Fibroblast of lung (primary cell): ENCODE data around the gene ATP5F1A. TPM values are rescaled to one million over a fixed set of nuclear protein-coding genes. Genes with fewer than 3 reads are reported as not detected.

ENCODE experiments used
- DNase-seq, 2 donors: peaks; one replicate each; pipeline versions ENCODE4 v3.0.0 to v3.0.0-alpha.2; 2010; ENCODE audit warnings: low read depth in 2 of 2
- H2AFZ ChIP-seq: 2 replicates; pipeline ENCODE4 v1.5.1; 2012; ENCODE audit warnings: low read length, control low read depth, inconsistent platforms
- H3K27ac ChIP-seq: 2 replicates; pipeline ENCODE4 v1.5.1; 2011; ENCODE audit warnings: low read length, control low read depth; ENCODE audit not compliant: insufficient read depth
- H3K27me3 ChIP-seq: 2 replicates; pipeline ENCODE4 v1.5.1; 2011; ENCODE audit warnings: mild to moderate bottlenecking, low read length; ENCODE audit not compliant: control insufficient read depth, insufficient read depth
- H3K36me3 ChIP-seq: 2 replicates; pipeline ENCODE4 v1.5.1; 2011; ENCODE audit warnings: low read length; ENCODE audit not compliant: control insufficient read depth, insufficient read depth
- H3K4me1 ChIP-seq: 2 replicates; pipeline ENCODE4 v1.5.1; 2011; ENCODE audit warnings: low read length; ENCODE audit not compliant: control insufficient read depth, insufficient read depth; ENCODE audit errors: extremely low read depth
- H3K4me2 ChIP-seq: 2 replicates; pipeline ENCODE4 v1.5.1; 2011; ENCODE audit warnings: low read length, control low read depth; ENCODE audit not compliant: insufficient read depth; ENCODE audit errors: extremely low read depth
- H3K4me3 ChIP-seq, 4 experiments: fragments of 200-600 bp in 1 of 4; sonication (generic) in 1 of 4; replicated peaks in 1 of 4; 2 replicates each; pipeline ENCODE4 v1.5.1; 2011 to 2016; ENCODE audit warnings: low read length in 4 of 4, low read depth in 3 of 4, mild to moderate bottlenecking in 3 of 4, control low read depth in 2 of 4, inconsistent platforms in 1 of 4, mixed read lengths in 1 of 4; ENCODE audit not compliant: insufficient read depth in 1 of 4; ENCODE audit errors: control extremely low read depth in 1 of 4
- H3K79me2 ChIP-seq: 2 replicates; pipeline ENCODE4 v1.5.1; 2012; ENCODE audit warnings: mild to moderate bottlenecking, low read length, inconsistent platforms; ENCODE audit not compliant: control insufficient read depth, insufficient read depth
- H3K9ac ChIP-seq: 2 replicates; pipeline ENCODE4 v1.5.1; 2011; ENCODE audit warnings: mild to moderate bottlenecking, low read length, control low read depth; ENCODE audit not compliant: insufficient read depth
- H3K9me3 ChIP-seq: 2 replicates; pipeline ENCODE4 v1.5.1; 2012; ENCODE audit warnings: low read depth, low read length; ENCODE audit not compliant: control insufficient read depth, insufficient read depth
- H4K20me1 ChIP-seq: 2 replicates; pipeline ENCODE4 v1.5.1; 2011; ENCODE audit warnings: low read length; ENCODE audit not compliant: control insufficient read depth, insufficient read depth; ENCODE audit errors: extremely low read depth
- CTCF ChIP-seq, 2 donors: IDR thresholded peaks in 1 of 2; conservative IDR thresholded peaks in 1 of 2; 1 replicate in 1 of 2; 2 replicates in 1 of 2; pipeline ENCODE4 v1.5.1; 2011 to 2012; ENCODE audit warnings: low read length in 2 of 2, control low read depth in 1 of 2, inconsistent platforms in 1 of 2, low read depth in 1 of 2, mild to moderate bottlenecking in 1 of 2
- EZH2 ChIP-seq: IDR thresholded peaks from 2 replicates; pipeline ENCODE4 v1.5.1; 2012; ENCODE audit warnings: low read length, control low read depth, mild to moderate bottlenecking; ENCODE audit errors: missing control alignments
- polyA plus RNA-seq, 2 donors: library from polyadenylated mRNA; depleted of rRNA in 1 of 2; stranded (reverse) in 1 of 2; unstranded in 1 of 2; fragments of >200 nt; gene quantifications; 2 replicates each; pipeline ENCODE4 v1.2.1, GENCODE V29; 2011 to 2012; ENCODE audit warnings: missing spikeins in 1 of 2
- total RNA-seq: library from RNA; depleted of rRNA; stranded (reverse); fragments of >200 nt; gene quantifications from 2 replicates; pipeline ENCODE4 v1.2.1, GENCODE V29; 2014

Gene ATP5F1A
- total and polyA plus RNA-seq, 2 donors (not counting 1 experiment from before 2014, with no cell fraction given), result 591 to 791 TPM

GRCh38 chr18:46073474-46074331 lies 24.4 kb downstream of the ATP5F1A start:
- H3K27ac ChIP-seq, result no peak overlapping the region
- H3K4me3 ChIP-seq, result no peak overlapping the region
- TF ChIP-seq CTCF (conservative IDR thresholded peaks at IDR 0.05 in 1 of 2, IDR thresholded peaks at IDR 0.05 in 1 of 2; ENCODE audit: low read depth in 1 of 2, low read length in 2 of 2), result peak; percentile 60 to 65
- TF ChIP-seq EZH2, result no peak
- no peaks in the 10 kb centered on the region for H4K20me1 ChIP-seq
- H3K4me1 ChIP-seq, result peaks cover 9% of the 10 kb centered on the region
- no peak overlapping the region for H2AFZ ChIP-seq
- H3K36me3 ChIP-seq, result no peaks in the 10 kb centered on the region
- no peaks in the 10 kb centered on the region for H3K9me3 ChIP-seq
- H3K9ac ChIP-seq, result no peak overlapping the region
- H3K4me2 ChIP-seq, result no peak overlapping the region
- peaks cover 3% of the 10 kb centered on the region for H3K79me2 ChIP-seq
- DNase-seq, result peak; percentile 48 to 74
- no peaks in the 10 kb centered on the region for H3K27me3 ChIP-seq

GRCh38 chr18:46072959-46073358 lies 25.1 kb downstream of the ATP5F1A start:
- Histone ChIP-seq H4K20me1 (no peaks in the 10 kb centered on the region), H3K36me3 (no peaks in the 10 kb centered on the region), H3K9me3 (no peaks in the 10 kb centered on the region), H3K4me1 (peaks cover 9% of the 10 kb centered on the region), H3K4me3 (no peak overlapping the region), H3K79me2 (peaks cover 3% of the 10 kb centered on the region), H3K27me3 (no peaks in the 10 kb centered on the region), H3K9ac (no peak overlapping the region), H3K4me2 (no peak overlapping the region), H2AFZ (no peak overlapping the region), H3K27ac (no peak overlapping the region)
- DNase-seq, result no peak
- TF ChIP-seq EZH2 (no peak), CTCF (conservative IDR thresholded peaks at IDR 0.05 in 1 of 2, IDR thresholded peaks at IDR 0.05 in 1 of 2; ENCODE audit: low read depth in 1 of 2, low read length in 2 of 2) (no peak)

GRCh38 chr18:46072376-46072867 lies 25.7 kb downstream of the ATP5F1A start:
- no peak overlapping the region for H3K27ac ChIP-seq
- H3K4me2 ChIP-seq, result peak overlapping the region; percentile 87
- H3K9me3 ChIP-seq, result no peaks in the 10 kb centered on the region
- H3K27me3 ChIP-seq, result no peaks in the 10 kb centered on the region
- peaks cover 9% of the 10 kb centered on the region for H3K4me1 ChIP-seq
- DNase-seq, result no peak
- no peaks in the 10 kb centered on the region for H4K20me1 ChIP-seq
- H3K79me2 ChIP-seq, result peaks cover 3% of the 10 kb centered on the region
- H2AFZ ChIP-seq, result peak overlapping the region; percentile 16
- H3K9ac ChIP-seq, result peak overlapping the region; percentile 68
- H3K4me3 ChIP-seq, result peak overlapping the region; percentile 46 to 88 (median 76)
- TF ChIP-seq CTCF (conservative IDR thresholded peaks at IDR 0.05 in 1 of 2, IDR thresholded peaks at IDR 0.05 in 1 of 2; ENCODE audit: low read depth in 1 of 2, low read length in 2 of 2), result peak in 1 of 2 donors; percentile 3
- no peak for TF ChIP-seq EZH2
- no peaks in the 10 kb centered on the region for H3K36me3 ChIP-seq
